GM19035 (cell line): ENCODE results near the gene ZFYVE9.
"Not testable (repeated sequence)": the region's sequence is repeated elsewhere in the genome, so short reads cannot be mapped to it uniquely, and the experiment has no call there.

ENCODE experiments used
- ATAC-seq: cut with Tn5 transposase; IDR thresholded peaks from one replicate; pipeline ENCODE4 v1.9.1; 2021; ENCODE audit not compliant: unreplicated experiment

Gene ZFYVE9

DNA sequence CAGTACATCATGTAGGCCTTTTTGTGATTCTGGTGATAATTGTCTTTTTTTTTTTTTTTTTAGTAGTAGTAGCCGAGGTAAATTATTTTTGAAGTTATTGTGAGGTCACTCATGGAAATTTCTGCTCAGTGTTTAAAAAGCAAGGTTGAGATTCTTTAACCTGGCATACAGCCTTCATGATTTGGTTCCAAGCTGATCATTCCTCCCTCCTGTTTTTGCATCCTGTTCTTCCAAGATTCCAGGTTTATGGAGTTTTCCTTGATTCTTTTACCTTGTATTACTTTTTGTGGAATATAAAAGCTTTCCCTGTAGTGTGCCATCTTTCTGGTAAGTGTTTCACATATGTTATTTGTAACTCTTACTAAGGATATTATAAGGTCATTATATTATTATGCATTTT is 9.1 kb downstream of the ZFYVE9 start:
- no peak for ATAC-seq

DNA sequence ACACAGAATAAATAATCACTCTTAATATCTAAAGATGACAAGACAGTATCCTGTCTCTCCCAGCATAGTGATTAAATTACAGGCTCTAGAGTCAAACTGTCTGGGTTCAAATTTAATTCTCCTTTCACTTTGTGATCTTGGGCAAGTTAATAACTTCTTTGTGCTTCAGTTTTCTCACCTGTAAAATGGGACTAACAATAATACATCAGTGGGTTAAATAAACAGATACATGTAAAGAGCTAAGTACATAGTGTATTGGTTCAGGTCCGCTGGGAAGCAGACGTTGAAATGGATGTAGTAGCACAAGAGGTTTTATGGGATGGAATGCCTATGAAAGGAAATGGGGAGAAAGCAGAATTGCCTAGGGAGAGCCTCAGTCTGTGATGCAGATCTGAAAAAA is 10.7 kb downstream of the ZFYVE9 start:
- ATAC-seq, result no peak

DNA sequence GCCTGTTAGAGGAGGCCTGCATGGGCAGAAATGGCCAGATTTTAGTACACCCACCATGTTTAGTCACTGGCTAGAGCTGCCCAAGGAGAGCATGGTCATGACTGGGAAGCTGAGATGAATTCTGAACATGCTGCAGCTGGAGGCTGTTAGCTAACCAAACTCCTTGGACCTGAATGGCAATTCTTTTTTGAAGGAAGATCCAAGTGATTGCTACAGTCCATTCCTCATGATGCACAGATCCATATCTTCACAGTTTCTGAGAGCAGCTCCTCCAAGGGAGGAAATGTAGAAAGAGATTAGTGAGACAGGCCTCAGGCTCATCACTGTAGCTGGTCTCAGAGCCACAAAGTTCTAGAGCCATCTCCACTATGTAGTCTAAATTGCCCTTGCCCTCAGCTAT is 11.1 kb downstream of the ZFYVE9 start:
- no peak for ATAC-seq

DNA sequence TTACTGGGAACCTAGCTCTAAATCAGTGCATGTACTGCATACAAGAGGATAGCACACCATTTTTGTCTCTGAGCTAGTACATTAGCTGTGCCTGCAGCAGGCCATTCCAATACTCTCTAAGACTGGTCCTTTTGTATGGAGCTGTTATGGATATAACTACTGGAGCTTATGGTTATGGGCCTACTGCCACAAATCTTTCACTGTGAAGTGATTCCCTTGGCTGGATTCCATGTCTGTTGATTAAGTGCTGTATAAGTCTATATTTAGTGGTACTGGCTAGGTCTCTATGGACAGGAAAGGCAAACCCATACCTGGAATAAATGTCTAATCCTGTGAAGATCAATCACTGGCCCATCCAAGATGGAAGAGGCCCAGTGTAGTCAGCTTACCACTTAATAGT is 12.0 kb downstream of the ZFYVE9 start:
- no peak for ATAC-seq

DNA sequence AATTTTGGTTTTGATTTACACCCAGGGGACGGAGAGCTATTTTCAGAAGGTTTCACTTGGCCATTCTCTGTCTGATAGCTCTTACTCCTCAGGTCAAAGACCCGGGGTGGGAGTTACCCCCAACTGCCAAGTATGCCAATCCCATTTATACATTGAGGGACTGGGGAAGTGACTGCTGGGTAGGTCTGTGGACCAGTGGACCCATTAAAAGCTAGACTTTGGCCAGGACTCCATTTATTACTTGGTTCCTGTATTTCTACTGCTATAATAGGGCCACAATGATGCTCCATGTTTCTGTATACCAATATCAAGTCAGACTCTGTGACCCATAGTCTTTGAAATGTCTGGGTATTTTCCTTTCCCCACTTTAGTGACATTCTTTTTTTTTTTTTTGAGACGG is 14.6 kb downstream of the ZFYVE9 start:
- no peak for ATAC-seq

DNA sequence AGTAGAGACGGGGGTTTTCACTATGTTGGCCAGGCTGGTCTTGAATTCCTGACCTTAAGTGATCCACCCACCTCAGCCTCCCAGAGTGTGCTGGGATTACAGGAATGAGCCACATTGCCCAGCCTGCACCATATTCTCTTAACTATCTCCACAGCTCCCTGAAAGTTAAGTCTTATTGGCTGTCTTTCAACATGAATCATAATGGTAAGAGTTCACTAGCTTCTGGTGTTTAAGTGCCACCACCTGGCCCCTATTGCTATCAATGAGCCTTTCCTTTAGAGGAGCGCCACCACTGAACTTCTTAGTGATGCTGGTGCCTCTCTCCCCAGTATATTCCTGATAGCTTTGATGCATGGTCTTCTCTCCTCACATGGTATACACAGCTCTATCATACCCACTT is 15.7 kb downstream of the ZFYVE9 start:
- no peak for ATAC-seq

DNA sequence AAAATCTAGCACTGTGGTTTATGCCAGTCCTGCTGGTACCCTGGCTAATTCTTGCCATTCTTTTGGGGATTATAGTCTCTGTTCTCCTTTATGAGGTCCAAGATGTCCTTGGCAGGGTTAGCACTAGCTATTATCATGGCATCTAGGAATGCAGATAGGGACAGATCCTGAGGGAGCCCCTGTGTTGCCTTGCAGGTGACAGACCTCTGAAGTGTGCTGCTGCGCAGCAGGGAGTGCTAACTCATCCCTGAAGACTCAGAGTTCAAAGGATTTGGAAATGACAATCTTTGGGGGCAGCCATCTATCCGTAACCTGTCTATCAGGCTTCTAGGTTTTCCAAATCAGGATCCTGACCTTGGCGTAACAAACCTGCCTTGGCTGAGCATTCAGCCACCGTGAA is 16.3 kb downstream of the ZFYVE9 start:
- no peak for ATAC-seq

DNA sequence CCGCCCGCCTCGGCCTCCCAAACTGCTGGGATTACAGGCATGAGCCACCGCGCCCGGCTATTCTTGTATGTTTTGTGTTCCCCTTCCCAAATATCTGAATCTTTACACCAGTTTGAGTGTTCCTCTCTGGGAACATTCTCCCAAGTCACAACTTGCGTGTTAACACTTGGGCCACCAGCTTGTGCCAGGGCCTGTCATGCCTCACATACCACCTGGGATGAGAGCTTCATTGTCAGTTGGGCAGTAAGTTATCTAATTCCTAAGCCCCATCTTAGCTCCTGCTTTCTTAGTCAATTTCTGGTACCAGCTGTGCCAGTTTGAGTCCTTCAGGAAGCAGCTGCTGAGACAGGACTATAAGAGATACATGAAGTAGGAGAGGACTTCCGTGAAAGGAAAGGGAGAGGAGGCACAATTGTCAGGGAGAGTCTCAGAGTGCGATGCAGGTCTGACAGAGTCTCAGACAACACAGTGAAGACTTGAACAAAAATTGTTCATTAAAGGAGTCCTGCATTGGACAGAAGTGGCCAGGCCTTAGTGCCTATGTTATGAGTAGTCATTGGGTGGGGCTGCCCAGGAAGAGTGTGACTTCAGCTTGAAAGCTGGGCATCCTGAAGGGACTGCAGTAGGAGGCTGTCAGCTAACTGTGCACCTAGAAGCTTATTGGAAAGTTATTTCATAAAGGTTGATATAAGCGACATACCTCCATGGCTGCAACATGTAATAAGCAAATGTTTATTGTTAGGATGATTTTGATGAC is 17.3 kb downstream of the ZFYVE9 start:
- ATAC-seq, result no peak

DNA sequence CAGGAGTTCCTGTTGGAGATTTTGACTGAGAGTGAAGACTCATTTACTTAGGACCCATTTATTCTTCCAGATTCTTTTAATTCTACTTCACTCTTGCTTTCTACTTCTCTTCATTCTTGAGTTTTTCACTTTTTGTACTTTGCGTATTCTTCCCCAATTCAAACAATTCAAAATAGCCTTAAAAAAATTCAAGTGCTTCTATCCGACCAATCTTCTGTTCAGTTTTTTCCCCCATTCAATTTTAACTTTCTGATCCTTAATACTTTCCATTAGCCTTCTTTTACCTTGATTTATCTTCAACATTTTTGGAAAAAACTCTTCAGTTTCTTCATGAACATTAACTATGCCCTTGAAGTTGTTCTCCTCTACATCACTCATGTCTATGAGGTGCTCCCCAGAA is 21.1 kb downstream of the ZFYVE9 start:
- no peak for ATAC-seq

DNA sequence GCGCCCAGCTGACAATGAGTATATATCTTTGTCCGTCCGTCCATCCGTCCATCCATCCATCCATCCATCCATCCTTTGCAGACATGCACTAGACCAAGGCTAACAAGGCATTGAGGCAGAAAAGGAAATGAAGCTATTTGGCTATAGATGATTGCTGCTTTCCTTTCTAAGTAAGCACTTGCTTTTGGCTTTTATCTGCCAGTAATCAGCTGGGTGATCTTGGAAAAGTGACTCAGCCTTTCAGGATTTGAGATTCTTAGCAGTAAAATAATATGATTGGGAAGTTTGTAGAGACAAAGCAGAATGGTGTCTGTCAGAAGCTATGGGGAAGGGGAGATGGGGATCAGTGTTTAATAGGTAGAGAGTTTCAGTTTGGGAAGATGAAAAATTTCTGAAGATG is 22.7 kb downstream of the ZFYVE9 start:
- ATAC-seq, result no peak

DNA sequence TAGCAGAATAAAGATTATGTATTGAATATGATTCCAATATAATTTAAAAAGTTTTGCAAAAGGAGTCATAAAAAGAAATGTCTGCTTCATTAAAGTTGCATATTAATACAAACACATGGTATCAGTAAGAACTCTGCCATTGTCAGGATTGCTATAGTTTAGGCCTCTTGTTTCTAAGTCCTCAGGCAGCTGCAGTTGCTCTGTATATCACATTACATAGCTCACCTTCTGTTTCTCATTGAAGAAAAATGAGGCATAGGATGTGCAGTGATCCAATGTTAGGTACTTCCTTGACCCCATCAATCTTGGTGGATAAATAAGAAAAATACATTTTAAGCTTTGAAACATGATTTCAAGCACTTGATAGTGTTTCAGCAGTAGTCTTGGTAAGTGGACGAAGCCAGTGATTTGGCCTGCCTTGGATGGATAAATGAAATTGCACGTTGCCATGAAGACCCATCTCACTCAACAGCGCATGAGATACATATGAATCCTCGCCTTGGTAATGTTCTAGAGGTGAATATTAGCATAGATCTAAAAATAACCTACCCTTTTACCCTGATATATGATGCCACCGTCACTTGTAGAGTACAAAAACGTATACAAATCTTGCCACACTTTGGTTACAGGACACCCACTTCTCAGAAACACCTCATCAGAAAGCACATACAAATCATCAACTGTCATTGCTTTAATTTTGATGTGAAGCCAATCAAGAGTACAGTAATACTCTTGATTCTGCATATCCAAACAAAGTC is 25.3 kb downstream of the ZFYVE9 start:
- ATAC-seq, result no peak

DNA sequence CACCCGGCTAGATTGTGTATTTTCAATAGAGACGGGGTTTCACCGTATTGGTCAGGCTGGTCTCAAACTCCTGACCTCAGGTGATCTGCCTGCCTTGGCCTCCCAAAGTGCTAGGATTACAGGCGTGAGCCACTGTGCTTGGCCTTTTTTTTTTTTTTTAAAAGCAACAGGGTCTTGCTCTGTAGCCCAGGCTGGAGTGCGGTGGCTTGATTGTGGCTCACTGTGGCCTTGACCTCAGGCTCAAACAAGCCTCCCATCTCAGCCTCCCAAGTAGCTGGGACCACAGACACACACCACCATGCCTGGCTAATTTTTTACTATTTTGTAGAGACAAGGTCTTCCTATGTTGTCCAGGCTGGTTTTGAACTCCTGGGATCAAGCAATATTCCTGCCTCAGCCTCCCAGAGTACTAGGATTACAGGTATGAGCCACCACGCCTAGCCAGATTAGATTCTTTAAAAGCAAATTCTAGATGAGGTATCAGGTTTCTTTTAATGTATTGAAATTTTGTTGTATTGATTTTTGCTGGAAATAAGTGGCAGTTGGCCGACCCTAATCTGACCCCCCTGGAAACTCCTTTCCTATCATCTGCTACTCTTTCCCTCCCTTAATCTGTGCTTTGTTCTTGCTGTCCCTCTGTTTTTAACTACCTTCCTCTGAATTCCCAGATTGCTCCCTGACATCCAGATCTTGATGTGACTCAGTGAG is 26.6 kb downstream of the ZFYVE9 start:
- ATAC-seq, result no peak

DNA sequence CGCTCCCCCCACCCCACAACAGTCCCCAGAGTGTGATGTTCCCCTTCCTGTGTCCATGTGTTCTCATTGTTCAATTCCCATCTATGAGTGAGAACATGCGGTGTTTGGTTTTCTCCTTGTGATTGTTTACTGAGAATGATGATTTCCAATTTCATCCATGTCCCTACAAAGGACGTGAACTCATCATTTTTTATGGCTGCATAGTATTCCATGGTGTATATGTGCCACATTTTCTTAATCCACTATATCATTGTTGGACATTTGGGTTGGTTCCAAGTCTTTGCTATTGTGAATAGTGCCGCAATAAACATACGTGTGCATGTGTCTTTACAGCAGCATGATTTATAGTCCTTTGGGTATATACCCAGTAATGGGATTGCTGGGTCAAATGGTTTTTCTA is 29.3 kb downstream of the ZFYVE9 start:
- not testable (repeated sequence) for ATAC-seq

DNA sequence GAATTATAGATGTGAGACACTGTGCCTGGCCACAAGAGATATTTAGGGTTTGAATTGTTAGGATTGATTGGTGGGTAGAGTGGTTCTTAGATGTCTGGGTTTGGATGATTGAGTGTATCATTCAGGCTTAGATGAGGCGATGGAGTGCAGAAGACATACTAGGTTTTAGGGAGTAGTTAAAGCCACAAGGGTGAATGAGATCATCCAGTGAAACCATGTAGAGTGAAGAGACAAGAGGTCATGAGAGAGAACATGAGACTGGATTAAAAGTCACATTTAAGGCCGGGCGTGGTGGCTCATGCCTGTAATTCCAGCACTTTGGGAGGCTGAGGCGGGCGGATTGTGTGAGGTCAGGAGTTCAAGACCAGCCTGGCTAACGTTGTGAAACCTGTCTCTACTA is 37.2 kb downstream of the ZFYVE9 start:
- ATAC-seq, result no peak

DNA sequence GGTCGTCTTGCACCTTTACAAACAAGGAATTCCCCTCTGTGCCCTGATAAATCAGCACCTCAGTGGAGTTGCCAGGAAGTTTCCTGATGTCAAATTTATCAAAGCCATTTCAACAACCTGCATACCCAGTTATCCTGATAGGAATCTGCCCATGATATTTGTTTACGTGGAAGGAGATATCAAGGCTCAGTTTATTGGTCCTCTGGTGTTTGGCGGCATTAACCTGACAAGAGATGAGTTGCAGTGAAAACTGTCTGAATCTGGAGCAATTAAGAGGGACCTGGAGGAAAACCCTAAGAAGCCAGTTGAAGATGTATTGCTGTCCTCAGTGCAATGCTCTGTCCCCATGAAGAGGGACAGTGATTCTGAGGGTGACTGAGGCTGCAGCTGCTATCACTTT is 38.3 kb downstream of the ZFYVE9 start:
- ATAC-seq, result no peak

DNA sequence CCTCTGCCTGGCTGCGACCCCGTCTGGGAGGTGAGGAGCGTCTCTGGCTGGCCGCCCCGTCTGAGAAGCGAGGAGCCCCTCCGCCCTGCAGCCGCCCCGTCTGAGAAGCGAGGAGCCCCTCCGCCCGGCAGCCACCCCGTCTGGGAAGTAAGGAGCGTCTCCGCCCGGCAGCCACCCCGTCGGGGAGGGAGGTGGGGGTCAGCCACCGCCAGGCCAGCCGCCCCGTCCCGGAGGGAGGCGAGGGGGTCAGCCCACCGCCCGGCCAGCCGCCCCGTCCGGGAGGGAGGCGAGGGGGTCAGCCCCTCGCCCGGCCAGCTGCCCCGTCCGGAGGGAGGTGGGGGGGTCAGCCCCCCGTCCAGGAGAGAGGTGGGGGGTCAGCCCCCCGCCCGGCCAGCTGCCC is 39.9 kb downstream of the ZFYVE9 start:
- not testable (repeated sequence) for ATAC-seq

DNA sequence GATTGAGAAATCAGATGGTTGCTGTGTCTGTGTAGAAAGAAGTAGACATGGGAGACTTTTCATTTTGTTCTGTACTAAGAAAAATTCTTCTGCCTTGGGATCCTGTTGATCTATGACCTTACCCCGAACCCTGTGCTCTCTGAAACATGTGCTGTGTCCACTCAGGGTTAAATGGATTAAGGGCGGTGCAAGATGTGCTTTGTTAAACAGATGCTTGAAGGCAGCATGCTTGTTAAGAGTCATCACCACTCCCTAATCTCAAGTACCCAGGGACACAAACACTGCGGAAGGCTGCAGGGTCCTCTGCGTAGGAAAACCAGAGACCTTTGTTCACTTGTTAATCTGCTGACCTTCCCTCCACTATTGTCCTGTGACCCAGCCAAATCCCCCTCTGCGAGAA is 40.4 kb downstream of the ZFYVE9 start:
- ATAC-seq, result not testable (repeated sequence)

DNA sequence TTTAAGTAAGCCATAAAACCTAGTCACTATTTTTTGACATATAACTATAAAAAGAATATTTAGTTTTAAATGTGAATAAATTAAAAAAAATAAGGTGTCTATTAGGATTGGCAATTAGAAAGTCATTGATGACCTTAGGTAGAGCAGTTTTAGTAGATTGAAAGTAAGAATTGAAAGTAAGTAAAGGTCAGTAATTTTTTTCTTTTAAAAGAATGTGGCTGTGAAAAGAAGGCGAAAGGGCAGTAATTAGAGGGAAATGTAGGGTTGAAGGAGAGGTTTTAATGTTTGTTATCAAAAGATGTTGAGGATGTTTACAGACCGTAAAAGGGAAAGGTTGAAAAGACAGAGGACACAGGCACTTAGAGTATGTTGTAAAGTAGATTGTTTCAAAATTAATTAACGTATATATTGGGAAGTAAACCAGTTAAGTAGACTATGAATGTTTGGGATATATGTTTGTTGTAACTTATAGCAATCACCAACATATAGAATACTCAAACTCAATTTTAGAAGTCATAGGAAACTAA is 41.0 kb downstream of the ZFYVE9 start:
- no peak for ATAC-seq

DNA sequence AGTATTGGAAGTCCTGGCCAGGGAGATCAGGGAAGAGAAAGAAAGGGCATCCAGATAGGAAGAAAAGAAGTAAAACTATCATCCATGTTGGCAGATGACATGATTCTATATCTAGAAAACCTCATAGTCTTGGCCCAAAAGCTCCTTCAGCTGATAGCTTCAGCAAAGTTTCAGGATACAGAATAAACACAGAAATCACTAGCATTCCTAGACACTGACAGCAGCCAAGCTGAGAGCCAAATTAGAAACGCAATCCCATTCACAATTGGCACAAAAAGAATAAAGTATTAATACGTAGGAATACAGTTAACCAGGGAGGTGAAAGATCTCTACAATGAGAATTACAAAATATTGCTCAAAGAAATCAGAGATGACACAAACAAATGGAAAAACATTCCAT is 44.6 kb downstream of the ZFYVE9 start:
- no peak for ATAC-seq

DNA sequence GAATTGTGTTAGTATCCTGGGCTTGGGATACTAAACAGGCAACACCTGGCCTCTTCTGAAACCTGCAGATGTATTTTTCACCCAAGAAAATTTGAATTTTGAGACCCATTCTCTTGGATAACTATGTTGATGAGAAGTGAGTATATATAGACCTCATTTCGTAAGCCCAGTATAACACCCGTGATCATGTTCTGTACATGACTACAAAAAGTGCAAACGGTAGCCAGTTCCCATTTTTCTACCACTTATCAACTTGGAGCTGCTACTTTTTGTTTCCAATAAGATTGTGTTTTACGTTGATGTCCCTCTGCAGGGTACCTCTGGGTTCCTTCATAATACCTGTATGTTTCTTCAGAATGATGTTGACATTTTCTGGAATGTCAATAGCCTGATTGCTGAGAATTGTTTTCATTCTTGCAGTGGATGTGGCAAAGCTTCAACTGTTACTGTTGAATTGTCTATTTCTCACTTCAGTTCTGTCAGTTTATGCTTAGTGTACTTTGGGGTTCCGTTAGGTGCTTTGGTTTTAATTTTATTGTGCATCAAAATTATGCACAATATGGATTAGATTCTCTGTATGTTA is 48.1 kb downstream of the ZFYVE9 start:
- ATAC-seq, result no peak

DNA sequence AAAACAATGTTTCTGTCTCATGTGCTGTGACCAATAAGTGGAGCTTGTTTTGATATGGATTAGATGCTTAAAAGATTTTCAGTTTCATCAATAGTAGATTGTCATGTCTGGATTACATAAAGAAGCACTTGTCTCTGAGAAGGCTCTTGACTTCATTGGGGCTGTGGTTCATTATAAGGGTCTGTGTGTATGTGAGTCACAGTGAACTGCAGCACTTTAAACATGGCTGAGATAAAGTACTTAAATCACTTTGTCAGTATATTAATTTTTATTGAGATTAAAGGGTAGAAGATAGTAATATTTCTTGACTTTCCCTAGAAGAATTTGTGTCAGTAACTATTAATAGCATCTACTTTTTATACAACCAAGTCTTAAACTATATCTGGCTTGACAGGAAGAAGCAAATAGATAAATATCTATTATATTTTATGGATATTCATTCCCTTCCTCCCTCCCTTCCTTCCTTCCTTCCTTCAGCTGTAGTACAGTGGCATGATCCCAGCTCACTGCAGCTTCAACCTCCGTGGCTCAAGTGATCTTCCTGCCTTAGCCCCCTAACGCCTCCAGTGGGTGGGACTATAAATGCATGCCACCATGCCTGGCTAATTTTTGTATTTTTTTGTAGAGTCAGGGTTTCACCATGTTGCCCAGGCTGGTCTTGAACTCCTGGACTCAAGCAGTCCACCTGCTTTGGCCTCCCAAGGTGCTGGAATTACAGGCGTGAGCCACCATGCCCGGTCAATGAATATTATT is 48.8 kb downstream of the ZFYVE9 start:
- no peak for ATAC-seq
